Mesothelial cell of epicardium (in vitro differentiated cells): ENCODE measurements around the gene CWC27. TPM values are rescaled to one million over a fixed set of nuclear protein-coding genes. Genes with fewer than 3 reads are reported as not detected.

Experiments
- DNase-seq, 2 experiments: peaks; one replicate each; pipeline ENCODE4 v3.0.0; 2021; ENCODE audit warnings: low spot score in 2 of 2; ENCODE audit not compliant: unreplicated experiment in 2 of 2
- H3K27ac Mint-ChIP-seq: 2 replicates; pipeline ENCODE4 v1.8.0; 2021; ENCODE audit warnings: mixed read lengths
- H3K27me3 Mint-ChIP-seq: 2 replicates; pipeline ENCODE4 v1.8.0; 2021; ENCODE audit warnings: low read depth, mixed read lengths
- H3K36me3 Mint-ChIP-seq: 2 replicates; pipeline ENCODE4 v1.8.0; 2021; ENCODE audit warnings: mixed read lengths
- H3K4me1 Mint-ChIP-seq: 2 replicates; pipeline ENCODE4 v1.8.0; 2021; ENCODE audit warnings: mixed read lengths
- H3K4me3 Mint-ChIP-seq: 2 replicates; pipeline ENCODE4 v1.8.0; 2021; ENCODE audit warnings: mild to moderate bottlenecking, moderate library complexity, mixed read lengths
- H3K9me3 Mint-ChIP-seq: 2 replicates; pipeline ENCODE4 v1.8.0; 2021; ENCODE audit warnings: mixed read lengths
- total RNA-seq: library from RNA; stranded (reverse); gene quantifications from 3 replicates; pipeline ENCODE4 v1.2.1, GENCODE V29; 2021
- TF ChIP-seq, protein P1 (sequence below): fragments of 200-600 bp; sonication (generic); IDR thresholded peaks from one replicate; pipeline ENCODE4 v1.5.0; 2021; ENCODE audit warnings: antibody characterized with exemption; ENCODE audit not compliant: unreplicated experiment

Gene CWC27
- 28.6 to 30.0 TPM (median 29.3 TPM) in 3 replicates for total RNA-seq

DNA sequence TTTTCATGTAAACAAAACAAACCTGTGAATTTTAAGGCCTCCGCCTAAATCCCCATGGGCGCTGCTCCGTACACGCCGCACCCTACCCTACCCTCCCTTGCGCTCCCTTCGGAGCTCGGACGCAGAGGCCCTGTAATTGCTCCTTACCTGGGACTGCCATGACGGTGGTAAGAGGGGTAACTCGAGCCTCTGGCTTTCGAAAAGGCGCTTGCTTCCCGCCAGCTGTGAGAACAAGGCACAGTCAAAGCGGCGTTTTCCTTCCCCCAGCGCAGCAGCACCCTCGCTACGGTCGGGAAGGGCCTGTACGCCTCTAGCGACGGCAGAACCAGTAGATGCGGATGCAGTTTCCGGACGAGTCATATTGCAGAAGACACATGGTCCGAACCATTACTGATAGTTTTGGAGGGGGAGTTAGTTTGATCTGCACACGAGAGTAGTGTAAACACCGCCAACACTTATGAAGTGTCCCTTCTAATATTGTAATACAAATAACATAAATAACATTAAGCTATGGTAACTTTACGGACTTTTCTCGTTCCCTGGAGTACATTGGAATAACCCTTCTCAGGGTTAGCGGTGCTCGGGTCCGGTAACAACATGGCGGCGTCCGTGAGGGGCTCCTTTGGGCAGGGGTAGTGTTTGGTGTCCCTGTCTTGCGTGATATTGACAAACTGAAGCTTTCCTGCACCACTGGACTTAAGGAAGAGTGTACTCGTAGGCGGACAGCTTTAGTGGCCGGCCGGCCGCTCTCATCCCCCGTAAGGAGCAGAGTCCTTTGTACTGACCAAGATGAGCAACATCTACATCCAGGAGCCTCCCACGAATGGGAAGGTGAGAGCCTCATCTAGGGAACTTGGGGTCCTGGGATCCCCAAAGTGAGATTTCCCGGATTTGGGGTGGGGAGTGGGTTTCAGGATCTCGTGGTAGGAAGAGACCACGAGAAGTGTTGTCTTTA is at the start of gene CWC27, which contains the start of gene SREK1IP1:
CWC27 (plus strand) TSS at position 573 of the 955 bp plus-strand sequence; CDS start at position 790, 217 bp downstream.
SREK1IP1 (minus strand) TSS at position 334 of the 955 bp plus-strand sequence; CDS start at position 160, 174 bp downstream.
- TF ChIP-seq, protein P1, sequence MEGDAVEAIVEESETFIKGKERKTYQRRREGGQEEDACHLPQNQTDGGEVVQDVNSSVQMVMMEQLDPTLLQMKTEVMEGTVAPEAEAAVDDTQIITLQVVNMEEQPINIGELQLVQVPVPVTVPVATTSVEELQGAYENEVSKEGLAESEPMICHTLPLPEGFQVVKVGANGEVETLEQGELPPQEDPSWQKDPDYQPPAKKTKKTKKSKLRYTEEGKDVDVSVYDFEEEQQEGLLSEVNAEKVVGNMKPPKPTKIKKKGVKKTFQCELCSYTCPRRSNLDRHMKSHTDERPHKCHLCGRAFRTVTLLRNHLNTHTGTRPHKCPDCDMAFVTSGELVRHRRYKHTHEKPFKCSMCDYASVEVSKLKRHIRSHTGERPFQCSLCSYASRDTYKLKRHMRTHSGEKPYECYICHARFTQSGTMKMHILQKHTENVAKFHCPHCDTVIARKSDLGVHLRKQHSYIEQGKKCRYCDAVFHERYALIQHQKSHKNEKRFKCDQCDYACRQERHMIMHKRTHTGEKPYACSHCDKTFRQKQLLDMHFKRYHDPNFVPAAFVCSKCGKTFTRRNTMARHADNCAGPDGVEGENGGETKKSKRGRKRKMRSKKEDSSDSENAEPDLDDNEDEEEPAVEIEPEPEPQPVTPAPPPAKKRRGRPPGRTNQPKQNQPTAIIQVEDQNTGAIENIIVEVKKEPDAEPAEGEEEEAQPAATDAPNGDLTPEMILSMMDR = no peak
- peaks cover 6% of the 10 kb centered on the region for H3K36me3 Mint-ChIP-seq
- peak within 1 kb of the TSS; percentile 99 for H3K4me3 Mint-ChIP-seq
- H3K4me1 Mint-ChIP-seq = peaks cover 24% of the 10 kb centered on the region
- DNase-seq = peak; percentile 38 to 79
- H3K9me3 Mint-ChIP-seq = no peaks in the 10 kb centered on the region
- peak within 1 kb of the TSS; percentile 100 for H3K27ac Mint-ChIP-seq
- H3K27me3 Mint-ChIP-seq = no peaks in the 10 kb centered on the region

GRCh38 chr5:64722588-64722987 is 46.1 kb upstream of the CWC27 start:
- no peak overlapping the region for H3K4me3 Mint-ChIP-seq
- no peak overlapping the region for H3K27ac Mint-ChIP-seq
- H3K4me1 Mint-ChIP-seq = no peaks in the 10 kb centered on the region

GRCh38 chr5:64727150-64727549 is 41.6 kb upstream of the CWC27 start:
- peaks cover 41% of the 10 kb centered on the region for H3K36me3 Mint-ChIP-seq
- peaks cover 17% of the 10 kb centered on the region for H3K9me3 Mint-ChIP-seq
- TF ChIP-seq, protein P1 = no peak
- H3K4me1 Mint-ChIP-seq = peaks cover 7% of the 10 kb centered on the region
- no peak overlapping the region for H3K27ac Mint-ChIP-seq
- H3K27me3 Mint-ChIP-seq = no peaks in the 10 kb centered on the region
- H3K4me3 Mint-ChIP-seq = no peak overlapping the region
- DNase-seq = no peak

More at GRCh38 chr5:64722588-64722987, 46.1 kb upstream of the CWC27 start:
- Mint-ChIP-seq H3K36me3 (peaks cover 16% of the 10 kb centered on the region), H3K9me3 (no peaks in the 10 kb centered on the region), H3K27me3 (no peaks in the 10 kb centered on the region)
- TF ChIP-seq, protein P1 = no peak
- DNase-seq = no peak

- Mint-ChIP-seq H3K27ac (no peak overlapping the region), H3K36me3 (peaks cover 16% of the 10 kb centered on the region), H3K27me3 (no peaks in the 10 kb centered on the region), H3K9me3 (no peaks in the 10 kb centered on the region), H3K4me1 (no peaks in the 10 kb centered on the region), H3K4me3 (no peak overlapping the region)
- DNase-seq = no peak
- TF ChIP-seq, protein P1 = no peak
Observed at GRCh38 chr5:64742411-64742810, 26.3 kb upstream of the CWC27 start.

- no peaks in the 10 kb centered on the region for H3K4me1 Mint-ChIP-seq
- peaks cover 15% of the 10 kb centered on the region for H3K36me3 Mint-ChIP-seq
- H3K9me3 Mint-ChIP-seq = no peaks in the 10 kb centered on the region
- TF ChIP-seq, protein P1 = no peak
- no peaks in the 10 kb centered on the region for H3K27me3 Mint-ChIP-seq
- H3K27ac Mint-ChIP-seq = no peak overlapping the region
- no peak for DNase-seq
- H3K4me3 Mint-ChIP-seq = no peak overlapping the region
Observed at GRCh38 chr5:64742821-64743220, 25.9 kb upstream of the CWC27 start.
